NCI-H460 (cell line): ENCODE data around the gene PRDX5. TPM values are rescaled to one million over a fixed set of nuclear protein-coding genes. Genes with fewer than 3 reads are reported as not detected.
"Not testable (repeated sequence)": the region's sequence is repeated elsewhere in the genome, so short reads cannot be mapped to it uniquely, and the experiment has no call there.

Experiments used
- DNase-seq: peaks from one replicate; pipeline ENCODE4 v3.0.0-alpha.2; 2016; ENCODE audit warnings: low read depth; ENCODE audit errors: extremely low read depth
- total RNA-seq: library from RNA; depleted of rRNA; stranded (reverse); fragments of >200 nt; shearing (Covaris generic); gene quantifications from 2 replicates; pipeline ENCODE4 v1.2.3, GENCODE V29; 2014

PRDX5 gene
- total RNA-seq, 1 experiment from 2014 or later, result 210 TPM

- DNase-seq, result no peak
Observed at GRCh38 chr11:64323373-64323772, 5.5 kb downstream of the PRDX5 start.

- DNase-seq, result not testable (repeated sequence)
Observed at GRCh38 chr11:64323984-64324383, 6.1 kb downstream of the PRDX5 start.

- no peak for DNase-seq
Observed at GRCh38 chr11:64324692-64325469, 7.0 kb downstream of the PRDX5 start.

GRCh38 chr11:64327375-64327774 is 9.5 kb downstream of the PRDX5 start:
- DNase-seq, result no peak

- no peak for DNase-seq
Observed at GRCh38 chr11:64327993-64328392, 10.1 kb downstream of the PRDX5 start.

GRCh38 chr11:64330888-64331287 is 13.0 kb downstream of the PRDX5 start:
- DNase-seq, result no peak

- peak; percentile 83 for DNase-seq
Observed at GRCh38 chr11:64331569-64332371, 13.8 kb downstream of the PRDX5 start.

GRCh38 chr11:64333556-64333955 is 15.6 kb downstream of the PRDX5 start:
- no peak for DNase-seq

GRCh38 chr11:64334764-64335735 is 17.1 kb downstream of the PRDX5 start:
- peak; percentile 79 for DNase-seq

GRCh38 chr11:64337538-64338249 is 19.8 kb downstream of the PRDX5 start:
- no peak for DNase-seq

- DNase-seq, result no peak
Observed at GRCh38 chr11:64338716-64339115, 20.8 kb downstream of the PRDX5 start.

GRCh38 chr11:64339286-64339685 is 21.4 kb downstream of the PRDX5 start:
- no peak for DNase-seq

- DNase-seq, result no peak
Observed at GRCh38 chr11:64339754-64340408, 22.0 kb downstream of the PRDX5 start, which contains the start of gene CCDC88B. CCDC88B (plus strand) TSS chr11:64340204; CDS start chr11:64340267, 63 bp downstream.

- DNase-seq, result no peak
Observed at GRCh38 chr11:64340671-64341335, 22.9 kb downstream of the PRDX5 start.

GRCh38 chr11:64341429-64341828 is 23.5 kb downstream of the PRDX5 start:
- no peak for DNase-seq

- DNase-seq, result peak; percentile 84
Observed at GRCh38 chr11:64341851-64342791, 24.2 kb downstream of the PRDX5 start.

GRCh38 chr11:64342869-64343745 is 25.2 kb downstream of the PRDX5 start:
- no peak for DNase-seq
